Measurements from ENCODE around the gene PIPOX.

- TF ChIP-seq CTCF (conservative IDR thresholded peaks at IDR 0.05 in 1 of 2, IDR thresholded peaks at IDR 0.05 in 1 of 2; ENCODE audit: extremely low read depth in 1 of 2, insufficient read depth in 1 of 2, low read depth in 1 of 2, low read length in 2 of 2) (no peak), EZH2 (IDR thresholded peaks at IDR 0.05; ENCODE audit: borderline replicate concordance, low read length) (no peak)
Observed at GRCh38 chr17:29003289-29003688, 39.7 kb upstream of the PIPOX start.

Data from mammary epithelial cell (primary cell).